GM18951 (cell line): Measurements from ENCODE around the gene CD300LD.

Source experiments
- POLR2A ChIP-seq: IDR thresholded peaks from 4 replicates; pipeline ENCODE4 v1.6.1; 2011; ENCODE audit warnings: mild to moderate bottlenecking; ENCODE audit not compliant: insufficient read length, insufficient read depth; ENCODE audit errors: extremely low read depth
- in situ Hi-C: fragments of 300-500 bp; cut with MboI; formaldehyde crosslinking; loops from one replicate; pipeline ENCODE4 v1.12.0; 2022; ENCODE audit warnings: low sequenced_read_pairs, mixed read lengths, inconsistent platforms; ENCODE audit not compliant: unreplicated experiment

The CD300LD gene

GRCh38 chr17:74543406-74543805, 48.7 kb downstream of the CD300LD start:
- in situ Hi-C loops, result no loop called here
- no peak for TF ChIP-seq POLR2A

- in situ Hi-C loops, result no loop called here
Observed at GRCh38 chr17:74542727-74543383, 49.2 kb downstream of the CD300LD start.

GRCh38 chr17:74542166-74542565, 49.9 kb downstream of the CD300LD start:
- in situ Hi-C loops, result no loop called here

More at GRCh38 chr17:74542727-74543383, 49.2 kb downstream of the CD300LD start:
- no peak for TF ChIP-seq POLR2A

GRCh38 chr17:74541176-74542111, 50.6 kb downstream of the CD300LD start:
- no peak for TF ChIP-seq POLR2A
- in situ Hi-C loops, result no loop called here

More at GRCh38 chr17:74542166-74542565, 49.9 kb downstream of the CD300LD start:
- TF ChIP-seq POLR2A, result no peak

- in situ Hi-C loops, result no loop called here
- TF ChIP-seq POLR2A, result no peak
Observed at GRCh38 chr17:74539281-74539820, 52.7 kb downstream of the CD300LD start.

- in situ Hi-C loops, result no loop called here
- TF ChIP-seq POLR2A, result no peak
Observed at GRCh38 chr17:74536890-74537289, 55.2 kb downstream of the CD300LD start.

GRCh38 chr17:74532115-74532514, 60.0 kb downstream of the CD300LD start:
- in situ Hi-C loops, result no loop called here
- peak; percentile 25 for TF ChIP-seq POLR2A

- in situ Hi-C loops, result no loop called here
- TF ChIP-seq POLR2A, result no peak
Observed at GRCh38 chr17:74531231-74531761, 60.8 kb downstream of the CD300LD start, which contains the start of gene CD300LB. Gene CD300LB (minus strand): TSS chr17:74531475. CDS start chr17:74531350, 125 bp downstream.

GRCh38 chr17:74530831-74531150, 61.3 kb downstream of the CD300LD start:
- in situ Hi-C loops, result no loop called here
- TF ChIP-seq POLR2A, result no peak
